RPMI7951 (cell line): ENCODE data around the gene GJB2. TPM values are rescaled to one million over a fixed set of nuclear protein-coding genes. Genes with fewer than 3 reads are reported as not detected.

Experiments
- DNase-seq: peaks from one replicate; pipeline ENCODE4 v3.0.0-alpha.2; 2012; ENCODE audit warnings: low read depth
- total RNA-seq: library from RNA; depleted of rRNA; stranded (reverse); fragments of >200 nt; shearing (Covaris generic); gene quantifications from 2 replicates; pipeline ENCODE4 v1.2.3, GENCODE V29; 2014

GJB2 gene
- total RNA-seq, 1 experiment from 2014 or later = 0.72 TPM

- DNase-seq = no peak
Measured at GRCh38 chr13:20192158-20192835, 441 bp downstream of the GJB2 start.

- no peak for DNase-seq
Measured at GRCh38 chr13:20191311-20192157, 1.2 kb downstream of the GJB2 start.

- DNase-seq = peak; percentile 89
Measured at GRCh38 chr13:20190481-20191310, 2.0 kb downstream of the GJB2 start.

- no peak for DNase-seq
Measured at GRCh38 chr13:20190076-20190475, 2.7 kb downstream of the GJB2 start.

- no peak for DNase-seq
Measured at GRCh38 chr13:20188667-20189553, 3.8 kb downstream of the GJB2 start.

GRCh38 chr13:20186771-20187170 lies 6.0 kb downstream of the GJB2 start:
- DNase-seq = no peak

GRCh38 chr13:20185366-20186056 lies 7.2 kb downstream of the GJB2 start:
- no peak for DNase-seq

- DNase-seq = peak; percentile 61
Measured at GRCh38 chr13:20182231-20182846, 10.4 kb downstream of the GJB2 start.

- DNase-seq = no peak
Measured at GRCh38 chr13:20181188-20181587, 11.6 kb downstream of the GJB2 start.

- no peak for DNase-seq
Measured at GRCh38 chr13:20178156-20178555, 14.6 kb downstream of the GJB2 start.

GRCh38 chr13:20177049-20177831 lies 15.5 kb downstream of the GJB2 start:
- no peak for DNase-seq

- no peak for DNase-seq
Measured at GRCh38 chr13:20175907-20176652, 16.7 kb downstream of the GJB2 start.

GRCh38 chr13:20175406-20175794 lies 17.3 kb downstream of the GJB2 start:
- no peak for DNase-seq

- peak; percentile 97 for DNase-seq
Measured at GRCh38 chr13:20174656-20175405, 17.9 kb downstream of the GJB2 start.

GRCh38 chr13:20173116-20173746 lies 19.5 kb downstream of the GJB2 start:
- no peak for DNase-seq

- peak; percentile 33 for DNase-seq
Measured at GRCh38 chr13:20171364-20171763, 21.4 kb downstream of the GJB2 start.

- DNase-seq = no peak
Measured at GRCh38 chr13:20170921-20171320, 21.8 kb downstream of the GJB2 start.
